Kidney (tissue), 14 donors: ENCODE results near the gene SLC22A4. TPM values are rescaled to one million over a fixed set of nuclear protein-coding genes. Genes with fewer than 3 reads are reported as not detected.

Source experiments
- DNase-seq, 5 donors: peaks; one replicate each; pipeline ENCODE4 v3.0.0-alpha.2; 2013 to 2020
- FAIRE-seq: peaks from 2 replicates; lab custom pipeline; 2012; peaks lifted over from hg19 to GRCh38; lab: Jason Lieb, UNC
- H3K27ac ChIP-seq, 2 donors: one replicate each; pipeline ENCODE4 v1.7.0; 2013; ENCODE audit warnings: low read depth in 2 of 2, low read length in 2 of 2, inconsistent platforms in 1 of 2
- H3K27me3 ChIP-seq: one replicate; pipeline ENCODE4 v1.7.1; 2013; ENCODE audit warnings: low read length, inconsistent platforms; ENCODE audit not compliant: control insufficient read depth, insufficient read depth
- H3K36me3 ChIP-seq, 3 donors: one replicate each; pipeline versions ENCODE4 v1.7.0 to v1.7.1; 2013; ENCODE audit warnings: low read length in 3 of 3, control low read depth in 1 of 3, inconsistent platforms in 1 of 3; ENCODE audit not compliant: insufficient read depth in 3 of 3, control insufficient read depth in 2 of 3
- H3K4me1 ChIP-seq, 3 donors: one replicate each; pipeline versions ENCODE4 v1.7.0 to v1.7.1; 2013; ENCODE audit warnings: low read length in 3 of 3, inconsistent platforms in 1 of 3, low read depth in 1 of 3; ENCODE audit not compliant: control insufficient read depth in 2 of 3, insufficient read depth in 2 of 3
- H3K4me3 ChIP-seq, 3 donors: one replicate each; pipeline versions ENCODE4 v1.7.0 to v1.8.1; 2013; ENCODE audit warnings: low read length in 3 of 3, control low read depth in 1 of 3, inconsistent platforms in 1 of 3
- H3K9ac ChIP-seq, 3 donors: one replicate each; pipeline versions ENCODE4 v1.7.0 to v1.7.1; 2013; ENCODE audit warnings: low read length in 3 of 3, control low read depth in 1 of 3, inconsistent platforms in 1 of 3
- H3K9me3 ChIP-seq, 3 donors: one replicate each; pipeline versions ENCODE4 v1.7.0 to v1.7.1; 2013; ENCODE audit warnings: low read length in 3 of 3, control low read depth in 1 of 3, inconsistent platforms in 1 of 3; ENCODE audit not compliant: control insufficient read depth in 2 of 3, insufficient read depth in 1 of 3
- CTCF ChIP-seq: IDR thresholded peaks from 3 replicates; pipeline ENCODE4 v1.5.1; 2012; ENCODE audit warnings: mild to moderate bottlenecking, moderate library complexity, borderline replicate concordance; ENCODE audit not compliant: insufficient read depth; ENCODE audit errors: extremely low read depth
- intact Hi-C: fragments of 100-400 bp; cut with DNase I; formaldehyde crosslinking; loops from one replicate; pipeline ENCODE4 v1.11.1; 2022
- microRNA-seq: library from miRNA; unstranded; fragments of <30 nt; microRNA quantifications from one replicate; pipeline ENCODE4 v1.2.0, GENCODE V29; 2020
- polyA plus RNA-seq: library from polyadenylated mRNA; stranded (reverse); fragments of 350-450 nt; fragmentation: Illumina TruSeq; extraction: RNeasy Lipid Tissue Mini Kit (QIAGEN cat#74804); gene quantifications from one replicate; pipeline ENCODE4 v1.2.3, GENCODE V29; 2014; ENCODE audit warnings: low read depth, low replicate concordance; ENCODE audit not compliant: insufficient read depth
- total RNA-seq: library from RNA; stranded (reverse); fragmentation: NEBNext Ultra II Directional; extraction: Animal tissue kit (Norgen Biotek cat#: 25700); gene quantifications from one replicate; pipeline ENCODE4 v1.2.1, GENCODE V29; 2021
- donor health status: control.
- donor health status: control.
- donor health status: control.
- donor health status: control.
- donor health status: control.
- donor health status: DM: yes; HTN: yes; CAD: no.
- donor health status: Normal renal cell carcinoma (clear cell type).

Gene SLC22A4
- total and polyA plus RNA-seq, 2 donors from 2014 or later, result 2.4 to 7.6 TPM

DNA sequence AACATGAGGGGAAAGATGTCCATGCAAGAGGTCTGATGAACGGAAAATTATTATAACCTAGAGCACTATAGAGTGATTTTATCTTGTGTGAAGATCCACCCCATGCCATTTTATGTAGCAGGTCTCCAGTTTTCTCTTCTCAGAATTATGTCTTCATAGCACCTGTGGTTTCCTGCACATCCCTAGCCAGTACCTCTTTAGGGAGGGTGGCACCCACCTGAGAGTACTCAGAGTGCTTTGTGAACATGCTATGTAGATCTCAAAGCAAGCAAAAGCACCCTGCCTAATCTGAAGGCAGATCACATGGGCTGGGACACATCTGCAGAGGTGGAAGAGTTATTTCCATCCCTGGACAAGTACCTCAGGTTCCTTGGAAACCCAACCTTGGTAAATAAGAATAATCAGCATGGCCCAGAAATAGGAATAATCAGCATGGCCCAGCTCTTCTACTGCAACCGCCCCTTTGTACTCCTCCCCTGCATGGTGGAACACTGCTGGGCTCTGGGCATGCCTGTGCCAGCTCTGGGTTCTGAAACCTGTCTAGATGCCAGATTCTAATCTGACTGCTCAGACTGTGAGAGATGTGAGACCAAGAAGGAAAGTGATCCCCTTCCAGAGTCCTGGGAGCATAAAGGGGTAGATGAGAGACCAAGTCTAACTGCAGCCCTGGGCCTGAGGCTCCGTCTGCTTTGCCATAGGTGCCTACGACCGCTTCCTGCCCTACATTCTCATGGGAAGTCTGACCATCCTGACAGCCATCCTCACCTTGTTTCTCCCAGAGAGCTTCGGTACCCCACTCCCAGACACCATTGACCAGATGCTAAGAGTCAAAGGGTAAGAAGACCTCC lies 99.0 kb downstream of the SLC22A4 start:
- Histone ChIP-seq H3K27me3 (no peaks in the 10 kb centered on the region), H3K9ac (no peak overlapping the region), H3K9me3 (no peaks in the 10 kb centered on the region), H3K27ac (no peak overlapping the region), H3K4me3 (no peak overlapping the region), H3K4me1 (peaks cover 10 to 24% (median 13%) of the 10 kb centered on the region in 3 donors), H3K36me3 (peaks cover 5 to 59% (median 30%) of the 10 kb centered on the region in 3 donors)
- no peak for DNase-seq
- intact Hi-C loops, result no loop called here
- TF ChIP-seq CTCF, result no peak
- no peak for FAIRE-seq

Small RNA genes lying within 50 kb of the gene (microRNA-seq; reads per million reads assigned to microRNA genes)
- 1.4 reads per million for gene MIR3936

Other genes with a start within 250 kb of the SLC22A4 start
- not detected for gene IL3, start 233.7 kb upstream of the SLC22A4 start, total RNA-seq
- not detected for gene IL3, start 233.7 kb upstream of the SLC22A4 start, polyA plus RNA-seq
- not detected for gene CSF2, start 220.6 kb upstream of the SLC22A4 start, total RNA-seq
- gene CSF2, start 220.6 kb upstream of the SLC22A4 start, polyA plus RNA-seq, result not detected
- gene P4HA2, start 66.5 kb upstream of the SLC22A4 start, total RNA-seq, result 32.5 TPM
- gene P4HA2, start 66.5 kb upstream of the SLC22A4 start, polyA plus RNA-seq, result 54.1 TPM
- 47.0 TPM for gene PDLIM4, start 36.7 kb upstream of the SLC22A4 start, total RNA-seq
- 31.6 TPM for gene PDLIM4, start 36.7 kb upstream of the SLC22A4 start, polyA plus RNA-seq
- gene SLC22A5, start 75.3 kb downstream of the SLC22A4 start, total RNA-seq, result 28.3 TPM
- 36.3 TPM for gene SLC22A5, start 75.3 kb downstream of the SLC22A4 start, polyA plus RNA-seq
- 55.6 TPM for gene IRF1, start 196.4 kb downstream of the SLC22A4 start, total RNA-seq
- gene IRF1, start 196.4 kb downstream of the SLC22A4 start, polyA plus RNA-seq, result 20.5 TPM
- gene IL5, start 249.1 kb downstream of the SLC22A4 start, total RNA-seq, result not detected
- not detected for gene IL5, start 249.1 kb downstream of the SLC22A4 start, polyA plus RNA-seq